Activated naive CD4-positive, alpha-beta T cell treated with anti-CD3 and anti-CD28 coated beads, Interleukin-2, amount 50 U/mL, for 72 hours (primary cell): ENCODE measurements around the gene CDK14. TPM values are rescaled to one million over a fixed set of nuclear protein-coding genes. Genes with fewer than 3 reads are reported as not detected.

Experiments used
- ATAC-seq, 2 donors: fragments of 150-1000 bp; cut with Tn5 transposase; 2 replicates each; pipeline ENCODE4 v1.10.0; 2021; ENCODE audit warnings: mild to moderate bottlenecking in 2 of 2, moderate library complexity in 2 of 2
- DNase-seq, 2 donors: peaks; one replicate each; pipeline ENCODE4 v3.0.0; 2021 to 2022; ENCODE audit warnings: low spot score in 2 of 2
- H3K27ac Mint-ChIP-seq, 2 donors: one replicate each; pipeline ENCODE4 v1.8.0; 2022; ENCODE audit warnings: mild to moderate bottlenecking in 2 of 2, mixed read lengths in 2 of 2
- H3K36me3 Mint-ChIP-seq, 2 donors: one replicate each; pipeline ENCODE4 v1.8.0; 2022; ENCODE audit warnings: mixed read lengths in 2 of 2
- H3K9me3 Mint-ChIP-seq, 2 donors: one replicate each; pipeline ENCODE4 v1.8.0; 2022; ENCODE audit warnings: mixed read lengths in 2 of 2
- total RNA-seq, 2 donors: library from RNA; stranded (reverse); gene quantifications; one replicate each; pipeline ENCODE4 v1.2.3, GENCODE V29; 2022

The CDK14 gene
- total RNA-seq, 2 donors from 2014 or later: 0.05 to 0.80 TPM

GRCh38 chr7:90965211-90965610 lies 369.1 kb downstream of the CDK14 start:
- DNase-seq (no peak), ATAC-seq (no peak)
- Mint-ChIP-seq H3K36me3 (no peaks in the 10 kb centered on the region), H3K27ac (no peak overlapping the region), H3K9me3 (peaks cover 7 to 9% of the 10 kb centered on the region in 2 donors)

- Mint-ChIP-seq H3K9me3 (peaks cover 8 to 9% of the 10 kb centered on the region in 2 donors), H3K36me3 (no peaks in the 10 kb centered on the region), H3K27ac (peak overlapping the region in 1 of 2 donors; percentile 82)
- ATAC-seq: no peak
- DNase-seq: no peak
Measured at GRCh38 chr7:90966346-90966745, 370.2 kb downstream of the CDK14 start.

GRCh38 chr7:90968871-90969270 lies 372.8 kb downstream of the CDK14 start:
- DNase-seq: no peak
- no peak for ATAC-seq
- Mint-ChIP-seq H3K36me3 (no peaks in the 10 kb centered on the region), H3K9me3 (peaks cover 0 to 3% of the 10 kb centered on the region in 2 donors), H3K27ac (no peak overlapping the region)

GRCh38 chr7:90972906-90973550 lies 376.9 kb downstream of the CDK14 start:
- no peak overlapping the region for H3K27ac Mint-ChIP-seq
- no peak for DNase-seq

GRCh38 chr7:90977056-90977455 lies 380.9 kb downstream of the CDK14 start:
- ATAC-seq (no peak), DNase-seq (no peak)
- Mint-ChIP-seq H3K9me3 (peaks cover 3 to 12% of the 10 kb centered on the region in 2 donors), H3K27ac (no peak overlapping the region), H3K36me3 (peaks cover 7 to 8% of the 10 kb centered on the region in 2 donors)

More at GRCh38 chr7:90972906-90973550, 376.9 kb downstream of the CDK14 start:
- Mint-ChIP-seq H3K36me3 (peaks cover 5 to 7% of the 10 kb centered on the region in 2 donors), H3K9me3 (peaks cover 0 to 10% of the 10 kb centered on the region in 2 donors)
- ATAC-seq: no peak

- ATAC-seq (no peak), DNase-seq (no peak)
- H3K36me3 Mint-ChIP-seq: peaks cover 7 to 11% of the 10 kb centered on the region in 2 donors
- no peak overlapping the region for H3K27ac Mint-ChIP-seq
- H3K9me3 Mint-ChIP-seq: peaks cover 11 to 23% of the 10 kb centered on the region in 2 donors
Measured at GRCh38 chr7:90980545-90980944, 384.4 kb downstream of the CDK14 start.

- peaks cover 0 to 7% of the 10 kb centered on the region in 2 donors for H3K36me3 Mint-ChIP-seq
- no peak overlapping the region for H3K27ac Mint-ChIP-seq
- ATAC-seq (no peak), DNase-seq (no peak)
- peaks cover 11 to 17% of the 10 kb centered on the region in 2 donors for H3K9me3 Mint-ChIP-seq
Measured at GRCh38 chr7:90982228-90982627, 386.1 kb downstream of the CDK14 start.

GRCh38 chr7:90984692-90985091 lies 388.6 kb downstream of the CDK14 start:
- ATAC-seq (no peak), DNase-seq (no peak)
- Mint-ChIP-seq H3K27ac (no peak overlapping the region), H3K36me3 (peaks cover 0 to 7% of the 10 kb centered on the region in 2 donors), H3K9me3 (peaks cover 11 to 17% of the 10 kb centered on the region in 2 donors)

- no peak overlapping the region for H3K27ac Mint-ChIP-seq
- DNase-seq (no peak), ATAC-seq (no peak)
- H3K9me3 Mint-ChIP-seq: peaks cover 3 to 4% of the 10 kb centered on the region in 2 donors
- no peaks in the 10 kb centered on the region for H3K36me3 Mint-ChIP-seq
Measured at GRCh38 chr7:90988516-90988915, 392.4 kb downstream of the CDK14 start.

GRCh38 chr7:90988996-90989765 lies 393.1 kb downstream of the CDK14 start:
- no peak for DNase-seq
- no peaks in the 10 kb centered on the region for H3K36me3 Mint-ChIP-seq
- H3K9me3 Mint-ChIP-seq: peaks cover 0 to 4% of the 10 kb centered on the region in 2 donors
- no peak overlapping the region for H3K27ac Mint-ChIP-seq
- no peak for ATAC-seq

GRCh38 chr7:90994121-90994520 lies 398.0 kb downstream of the CDK14 start:
- H3K27ac Mint-ChIP-seq: no peak overlapping the region
- no peaks in the 10 kb centered on the region for H3K36me3 Mint-ChIP-seq
- DNase-seq: no peak
- H3K9me3 Mint-ChIP-seq: peaks cover 0 to 4% of the 10 kb centered on the region in 2 donors
- no peak for ATAC-seq

- Mint-ChIP-seq H3K36me3 (no peaks in the 10 kb centered on the region), H3K27ac (no peak overlapping the region), H3K9me3 (peaks cover 0 to 4% of the 10 kb centered on the region in 2 donors)
- ATAC-seq: peak in 1 of 2 donors; percentile 54
- DNase-seq: no peak
Measured at GRCh38 chr7:90994601-90995000, 398.5 kb downstream of the CDK14 start.

- no peak for ATAC-seq
- Mint-ChIP-seq H3K9me3 (peaks cover 0 to 1% of the 10 kb centered on the region in 2 donors), H3K36me3 (no peaks in the 10 kb centered on the region), H3K27ac (no peak overlapping the region)
- no peak for DNase-seq
Measured at GRCh38 chr7:90995996-90996395, 399.9 kb downstream of the CDK14 start.

- Mint-ChIP-seq H3K27ac (no peak overlapping the region), H3K9me3 (no peaks in the 10 kb centered on the region), H3K36me3 (no peaks in the 10 kb centered on the region)
- DNase-seq: no peak
- no peak for ATAC-seq
Measured at GRCh38 chr7:90999989-91000979, 404.2 kb downstream of the CDK14 start.

- Mint-ChIP-seq H3K9me3 (no peaks in the 10 kb centered on the region), H3K36me3 (no peaks in the 10 kb centered on the region), H3K27ac (no peak overlapping the region)
- ATAC-seq (no peak), DNase-seq (no peak)
Measured at GRCh38 chr7:91005024-91005423, 408.9 kb downstream of the CDK14 start.

- H3K27ac Mint-ChIP-seq: no peak overlapping the region
Measured at GRCh38 chr7:91005841-91006240, 409.7 kb downstream of the CDK14 start.

GRCh38 chr7:91007371-91007770 lies 411.2 kb downstream of the CDK14 start:
- H3K9me3 Mint-ChIP-seq: no peaks in the 10 kb centered on the region
- H3K27ac Mint-ChIP-seq: no peak overlapping the region
- DNase-seq: no peak
- no peak for ATAC-seq
- no peaks in the 10 kb centered on the region for H3K36me3 Mint-ChIP-seq

More at GRCh38 chr7:91005841-91006240, 409.7 kb downstream of the CDK14 start:
- DNase-seq: no peak
- Mint-ChIP-seq H3K9me3 (no peaks in the 10 kb centered on the region), H3K36me3 (no peaks in the 10 kb centered on the region)
- no peak for ATAC-seq
